HUDEP-2 (cell line): ENCODE data around the gene SOX1.

Experiments
- DNase-seq, 76 experiments: peaks; one replicate each; lab custom pipeline; 2025; ENCODE audit not compliant: unreplicated experiment in 76 of 76; lab: John Stamatoyannopoulos, UW

Gene SOX1

GRCh38 chr13:112067116-112067741 lies at the start of gene SOX1:
Gene SOX1, plus strand, starts transcription at chr13:112067149. Its CDS starts 510 bp downstream, at chr13:112067659.
- no peak for DNase-seq

GRCh38 chr13:112024577-112024976 lies 42.4 kb upstream of the SOX1 start:
- DNase-seq, result no peak

- DNase-seq, result no peak
These were observed 39.7 kb upstream of the SOX1 start for GRCh38 chr13:112027250-112027649.

GRCh38 chr13:112028481-112028880 lies 38.5 kb upstream of the SOX1 start:
- no peak for DNase-seq

- DNase-seq, result no peak
These were observed 37.8 kb upstream of the SOX1 start for GRCh38 chr13:112029143-112029542.

- DNase-seq, result peak in 1 of 76 experiments; percentile 8
These were observed 34.6 kb upstream of the SOX1 start for GRCh38 chr13:112032186-112032993.

- no peak for DNase-seq
These were observed 32.7 kb upstream of the SOX1 start for GRCh38 chr13:112034231-112034630.

- DNase-seq, result no peak
These were observed 32.1 kb upstream of the SOX1 start for GRCh38 chr13:112034846-112035245.

GRCh38 chr13:112042496-112042895 lies 24.5 kb upstream of the SOX1 start:
- DNase-seq, result no peak

- DNase-seq, result no peak
These were observed 14.7 kb upstream of the SOX1 start for GRCh38 chr13:112052213-112052612.

- no peak for DNase-seq
These were observed 13.7 kb upstream of the SOX1 start for GRCh38 chr13:112053167-112053743.

- no peak for DNase-seq
These were observed 13.0 kb upstream of the SOX1 start for GRCh38 chr13:112053744-112054615.

- no peak for DNase-seq
These were observed 12.3 kb upstream of the SOX1 start for GRCh38 chr13:112054616-112055015.

- DNase-seq, result no peak
These were observed 11.7 kb upstream of the SOX1 start for GRCh38 chr13:112055036-112055914.

- no peak for DNase-seq
These were observed 11.1 kb upstream of the SOX1 start for GRCh38 chr13:112055915-112056269.

GRCh38 chr13:112056284-112056727 lies 10.6 kb upstream of the SOX1 start:
- no peak for DNase-seq

GRCh38 chr13:112056739-112057438 lies 10.1 kb upstream of the SOX1 start:
- DNase-seq, result no peak

- DNase-seq, result no peak
These were observed 9.6 kb upstream of the SOX1 start for GRCh38 chr13:112057439-112057735.

- peak in 34 of 76 experiments; percentile 1 to 50 (median 28) for DNase-seq
These were observed 9.0 kb upstream of the SOX1 start for GRCh38 chr13:112057736-112058518.
